Gastrocnemius medialis (tissue), 4 donors: ENCODE measurements around the gene RBKS.

Experiments used
- POLR2A ChIP-seq, 2 donors: fragments of 450-650 bp; IDR thresholded peaks; one replicate each; pipeline ENCODE4 v1.6.1; 2017; ENCODE audit warnings: antibody characterized with exemption in 2 of 2, mild to moderate bottlenecking in 2 of 2, moderate library complexity in 2 of 2
- TF ChIP-seq, protein P1 (sequence below), 5 experiments: fragments of 450-650 bp in 3 of 5; fragments of 200-600 bp in 2 of 5; sonication (generic) in 2 of 5; IDR thresholded peaks in 4 of 5; conservative IDR thresholded peaks in 1 of 5; 1 replicate in 4 of 5; 2 replicates in 1 of 5; pipeline ENCODE4 v1.5.1; 2016 to 2019; ENCODE audit warnings: antibody characterized with exemption in 5 of 5, mild to moderate bottlenecking in 3 of 5, moderate library complexity in 3 of 5

DNA sequence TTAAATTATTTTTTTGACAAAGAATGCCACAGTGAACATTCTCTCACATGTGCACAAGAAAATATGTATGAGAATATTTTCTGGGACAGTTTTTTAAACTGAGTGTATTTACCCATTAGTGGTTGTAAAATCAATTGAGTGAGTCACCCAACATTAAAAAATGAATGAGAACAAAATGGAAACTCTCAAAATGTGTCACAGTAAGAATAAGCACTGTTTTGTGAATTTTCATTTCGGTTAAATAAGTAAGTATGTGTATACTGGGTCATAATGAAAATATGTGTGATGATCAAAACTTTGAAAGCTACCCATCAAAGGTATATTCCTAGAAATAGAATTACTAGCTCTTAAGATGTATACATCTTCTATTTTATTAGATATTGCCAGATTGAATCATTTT lies 11.9 kb upstream of the RBKS start:
- TF ChIP-seq, protein P1, sequence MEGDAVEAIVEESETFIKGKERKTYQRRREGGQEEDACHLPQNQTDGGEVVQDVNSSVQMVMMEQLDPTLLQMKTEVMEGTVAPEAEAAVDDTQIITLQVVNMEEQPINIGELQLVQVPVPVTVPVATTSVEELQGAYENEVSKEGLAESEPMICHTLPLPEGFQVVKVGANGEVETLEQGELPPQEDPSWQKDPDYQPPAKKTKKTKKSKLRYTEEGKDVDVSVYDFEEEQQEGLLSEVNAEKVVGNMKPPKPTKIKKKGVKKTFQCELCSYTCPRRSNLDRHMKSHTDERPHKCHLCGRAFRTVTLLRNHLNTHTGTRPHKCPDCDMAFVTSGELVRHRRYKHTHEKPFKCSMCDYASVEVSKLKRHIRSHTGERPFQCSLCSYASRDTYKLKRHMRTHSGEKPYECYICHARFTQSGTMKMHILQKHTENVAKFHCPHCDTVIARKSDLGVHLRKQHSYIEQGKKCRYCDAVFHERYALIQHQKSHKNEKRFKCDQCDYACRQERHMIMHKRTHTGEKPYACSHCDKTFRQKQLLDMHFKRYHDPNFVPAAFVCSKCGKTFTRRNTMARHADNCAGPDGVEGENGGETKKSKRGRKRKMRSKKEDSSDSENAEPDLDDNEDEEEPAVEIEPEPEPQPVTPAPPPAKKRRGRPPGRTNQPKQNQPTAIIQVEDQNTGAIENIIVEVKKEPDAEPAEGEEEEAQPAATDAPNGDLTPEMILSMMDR (IDR thresholded peaks at IDR 0.05 in 4 of 5, conservative IDR thresholded peaks at IDR 0.05 in 1 of 5): no peak
- no peak for TF ChIP-seq POLR2A (IDR thresholded peaks at IDR 0.05)
